HEK293 (cell line): ENCODE measurements around the gene FERMT3.

Source experiments
- CTCF ChIA-PET: fragments of 350-600 bp; formaldehyde crosslinking; extraction: SDS; loops from one replicate; lab custom pipeline; 2021; ENCODE audit warnings: antibody characterized with exemption; lab: Yijun Ruan, JAX
- POLR2A ChIA-PET: fragments of 300-600 bp; formaldehyde crosslinking; extraction: SDS; loops from one replicate; lab custom pipeline; 2020; ENCODE audit warnings: antibody characterized with exemption, inconsistent platforms; lab: Yijun Ruan, JAX
- H3K27ac ChIP-seq: fragments of 200-500 bp; sonication (Bioruptor generic); 2 replicates; pipeline ENCODE4 v1.5.1; 2014; ENCODE audit warnings: low read depth, low read length, control low read depth, inconsistent platforms; ENCODE audit errors: extremely low read depth
- H3K36me3 ChIP-seq, 2 experiments: fragments of 200-500 bp in 1 of 2; sonication (Bioruptor generic) in 1 of 2; 1 replicate in 1 of 2; 2 replicates in 1 of 2; pipeline ENCODE4 v1.5.1; 2014 to 2017; ENCODE audit warnings: inconsistent platforms in 2 of 2, low read length in 2 of 2; ENCODE audit not compliant: control insufficient read depth in 2 of 2, insufficient read depth in 1 of 2
- H3K4me1 ChIP-seq: fragments of 200-500 bp; sonication (Bioruptor generic); 2 replicates; pipeline ENCODE4 v1.5.1; 2014; ENCODE audit warnings: mild to moderate bottlenecking, low read length, inconsistent platforms; ENCODE audit not compliant: control insufficient read depth, insufficient read depth
- H3K4me3 ChIP-seq: 2 replicates; pipeline ENCODE4 v1.5.1; 2011; ENCODE audit warnings: low read depth, mild to moderate bottlenecking, control low read depth, low read length, moderate library complexity
- H3K9me3 ChIP-seq: fragments of 200-500 bp; sonication (Bioruptor generic); 2 replicates; pipeline ENCODE4 v1.5.1; 2014; ENCODE audit warnings: low read depth, low read length, inconsistent platforms; ENCODE audit not compliant: control insufficient read depth, insufficient read depth
- GLIS1 ChIP-seq: fragments of 450-650 bp; formaldehyde crosslinking; IDR thresholded peaks from 2 replicates; pipeline ENCODE4 v1.5.1; 2016; ENCODE audit warnings: missing biosample characterization, missing genetic modification characterization
- GLIS2 ChIP-seq: fragments of 450-650 bp; formaldehyde crosslinking; IDR thresholded peaks from 2 replicates; pipeline ENCODE4 v1.5.1; 2016; ENCODE audit warnings: missing biosample characterization, missing genetic modification characterization
- SP7 ChIP-seq: fragments of 450-650 bp; formaldehyde crosslinking; IDR thresholded peaks from 2 replicates; pipeline ENCODE4 v1.5.1; 2016; ENCODE audit warnings: missing biosample characterization, missing genetic modification characterization
- TRIM28 ChIP-seq: IDR thresholded peaks from 2 replicates; pipeline ENCODE4 v1.6.1; 2011; ENCODE audit warnings: low read length, control low read depth, borderline replicate concordance
- ZIC2 ChIP-seq: fragments of 450-650 bp; formaldehyde crosslinking; IDR thresholded peaks from 2 replicates; pipeline ENCODE4 v1.5.1; 2016; ENCODE audit warnings: missing biosample characterization, missing genetic modification characterization
- ZNF155 ChIP-seq: fragments of 450-650 bp; formaldehyde crosslinking; IDR thresholded peaks from 2 replicates; pipeline ENCODE4 v1.5.1; 2016; ENCODE audit warnings: missing biosample characterization, missing genetic modification characterization
- ZNF341 ChIP-seq: fragments of 450-650 bp; formaldehyde crosslinking; IDR thresholded peaks from 2 replicates; pipeline ENCODE4; 2016; ENCODE audit warnings: low read depth, missing biosample characterization, missing genetic modification characterization
- ZNF391 ChIP-seq: fragments of 450-650 bp; formaldehyde crosslinking; IDR thresholded peaks from 2 replicates; pipeline ENCODE4 v1.5.1; 2016; ENCODE audit warnings: low read depth, missing biosample characterization, missing genetic modification characterization, borderline replicate concordance
- ZNF560 ChIP-seq: fragments of 450-650 bp; formaldehyde crosslinking; IDR thresholded peaks from 2 replicates; pipeline ENCODE4 v1.5.1; 2017; ENCODE audit warnings: missing biosample characterization, missing genetic modification characterization, borderline replicate concordance
- ZNF571 ChIP-seq: fragments of 450-650 bp; formaldehyde crosslinking; IDR thresholded peaks from 2 replicates; pipeline ENCODE4 v1.5.0; 2017; ENCODE audit warnings: missing biosample characterization, missing genetic modification characterization
- ZNF600 ChIP-seq: fragments of 450-650 bp; formaldehyde crosslinking; IDR thresholded peaks from 2 replicates; pipeline ENCODE4 v1.5.1; 2016; ENCODE audit warnings: missing biosample characterization, missing genetic modification characterization
- ZNF629 ChIP-seq: fragments of 450-650 bp; formaldehyde crosslinking; IDR thresholded peaks from 2 replicates; pipeline ENCODE4 v1.5.1; 2017; ENCODE audit warnings: missing biosample characterization, missing genetic modification characterization
- ZNF830 ChIP-seq: fragments of 450-650 bp; IDR thresholded peaks from 2 replicates; pipeline ENCODE4 v1.5.0; 2018; ENCODE audit warnings: missing biosample characterization, missing genetic modification characterization, low read depth, mild to moderate bottlenecking, moderate library complexity
- ZSCAN4 ChIP-seq: fragments of 450-650 bp; formaldehyde crosslinking; IDR thresholded peaks from 2 replicates; pipeline ENCODE4 v1.5.1; 2017; ENCODE audit warnings: missing biosample characterization, missing genetic modification characterization
- TF ChIP-seq, protein P1 (sequence below): fragments of 450-650 bp; formaldehyde crosslinking; IDR thresholded peaks from 2 replicates; pipeline ENCODE4 v1.5.1; 2016; ENCODE audit warnings: missing biosample characterization, missing genetic modification characterization
- TF ChIP-seq, protein P2 (sequence below): fragments of 450-650 bp; formaldehyde crosslinking; conservative IDR thresholded peaks from 2 replicates; pipeline ENCODE4 v1.5.1; 2016; ENCODE audit warnings: low read depth, missing biosample characterization, missing genetic modification characterization
- TF ChIP-seq, protein P3 (sequence below): fragments of 450-650 bp; formaldehyde crosslinking; IDR thresholded peaks from 2 replicates; pipeline ENCODE4 v1.5.1; 2016; ENCODE audit warnings: missing biosample characterization, missing genetic modification characterization
- TF ChIP-seq, protein P4 (sequence below): fragments of 450-650 bp; formaldehyde crosslinking; IDR thresholded peaks from 2 replicates; pipeline ENCODE4 v1.5.1; 2017; ENCODE audit warnings: missing biosample characterization, mild to moderate bottlenecking, missing genetic modification characterization, moderate library complexity
- TF ChIP-seq, protein P5 (sequence below): fragments of 450-650 bp; formaldehyde crosslinking; IDR thresholded peaks from 2 replicates; pipeline ENCODE4 v1.5.1; 2016; ENCODE audit warnings: missing biosample characterization, missing genetic modification characterization
- TF ChIP-seq, protein P6 (sequence below): fragments of 450-650 bp; formaldehyde crosslinking; IDR thresholded peaks from 2 replicates; pipeline ENCODE4 v1.5.1; 2016; ENCODE audit warnings: missing biosample characterization, missing genetic modification characterization

The FERMT3 gene

GRCh38 chr11:64230171-64230984 lies 23.9 kb downstream of the FERMT3 start, which contains the start of gene DNAJC4:
Gene DNAJC4, plus strand, starts transcription at chr11:64230548. Its CDS starts 307 bp downstream, at chr11:64230855.
- Histone ChIP-seq H3K4me1 (peaks cover 1% of the 10 kb centered on the region; the same call in 1 of the 2 replicates), H3K4me3 (peak within 1 kb of the TSS; percentile 71), H3K36me3 (no peaks in the 10 kb centered on the region), H3K9me3 (no peaks in the 10 kb centered on the region), H3K27ac (peak within 1 kb of the TSS; percentile 42; the same call in 1 of the 2 replicates)
- ChIA-PET POLR2A (interaction anchor here (0.8 to 0.9 kb wide), 2 partner anchors 10 to 54 kb away, joined by 3 read pairs; partner anchors contain the start of gene BAD), CTCF (interaction anchor here (0.6 to 1.7 kb wide), 4 partner anchors 13 to 1524 kb away, joined by 4 to 8 read pairs (median 5); no protein-coding TSS in a partner anchor)
- TF ChIP-seq ZNF629 (tag by site-specific recombination) (peak; percentile 67), ZNF341 (tag by site-specific recombination) (peak; percentile 27; the same call in 1 of the 2 replicates), GLIS1 (peak; percentile 71), SP7 (tag by site-specific recombination) (0 out of 2 replicates have a peak, but pooled peaks have one; percentile 20), ZNF391 (tag by site-specific recombination) (no peak), ZNF155 (no peak), ZNF600 (tag by site-specific recombination) (peak; percentile 72; the same call in 1 of the 2 replicates), ZIC2 (tag by site-specific recombination) (0 out of 2 replicates have a peak, but pooled peaks have one; percentile 20), ZSCAN4 (no peak), GLIS2 (peak; percentile 61), ZNF830 (tag by site-specific recombination) (no peak), ZNF571 (tag by site-specific recombination) (no peak), TRIM28 (no peak), ZNF560 (no peak)
- TF ChIP-seq, protein P1, sequence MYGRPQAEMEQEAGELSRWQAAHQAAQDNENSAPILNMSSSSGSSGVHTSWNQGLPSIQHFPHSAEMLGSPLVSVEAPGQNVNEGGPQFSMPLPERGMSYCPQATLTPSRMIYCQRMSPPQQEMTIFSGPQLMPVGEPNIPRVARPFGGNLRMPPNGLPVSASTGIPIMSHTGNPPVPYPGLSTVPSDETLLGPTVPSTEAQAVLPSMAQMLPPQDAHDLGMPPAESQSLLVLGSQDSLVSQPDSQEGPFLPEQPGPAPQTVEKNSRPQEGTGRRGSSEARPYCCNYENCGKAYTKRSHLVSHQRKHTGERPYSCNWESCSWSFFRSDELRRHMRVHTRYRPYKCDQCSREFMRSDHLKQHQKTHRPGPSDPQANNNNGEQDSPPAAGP (tag by site-specific recombination): peak; percentile 37; the same call in 1 of the 2 replicates
- TF ChIP-seq, protein P2, sequence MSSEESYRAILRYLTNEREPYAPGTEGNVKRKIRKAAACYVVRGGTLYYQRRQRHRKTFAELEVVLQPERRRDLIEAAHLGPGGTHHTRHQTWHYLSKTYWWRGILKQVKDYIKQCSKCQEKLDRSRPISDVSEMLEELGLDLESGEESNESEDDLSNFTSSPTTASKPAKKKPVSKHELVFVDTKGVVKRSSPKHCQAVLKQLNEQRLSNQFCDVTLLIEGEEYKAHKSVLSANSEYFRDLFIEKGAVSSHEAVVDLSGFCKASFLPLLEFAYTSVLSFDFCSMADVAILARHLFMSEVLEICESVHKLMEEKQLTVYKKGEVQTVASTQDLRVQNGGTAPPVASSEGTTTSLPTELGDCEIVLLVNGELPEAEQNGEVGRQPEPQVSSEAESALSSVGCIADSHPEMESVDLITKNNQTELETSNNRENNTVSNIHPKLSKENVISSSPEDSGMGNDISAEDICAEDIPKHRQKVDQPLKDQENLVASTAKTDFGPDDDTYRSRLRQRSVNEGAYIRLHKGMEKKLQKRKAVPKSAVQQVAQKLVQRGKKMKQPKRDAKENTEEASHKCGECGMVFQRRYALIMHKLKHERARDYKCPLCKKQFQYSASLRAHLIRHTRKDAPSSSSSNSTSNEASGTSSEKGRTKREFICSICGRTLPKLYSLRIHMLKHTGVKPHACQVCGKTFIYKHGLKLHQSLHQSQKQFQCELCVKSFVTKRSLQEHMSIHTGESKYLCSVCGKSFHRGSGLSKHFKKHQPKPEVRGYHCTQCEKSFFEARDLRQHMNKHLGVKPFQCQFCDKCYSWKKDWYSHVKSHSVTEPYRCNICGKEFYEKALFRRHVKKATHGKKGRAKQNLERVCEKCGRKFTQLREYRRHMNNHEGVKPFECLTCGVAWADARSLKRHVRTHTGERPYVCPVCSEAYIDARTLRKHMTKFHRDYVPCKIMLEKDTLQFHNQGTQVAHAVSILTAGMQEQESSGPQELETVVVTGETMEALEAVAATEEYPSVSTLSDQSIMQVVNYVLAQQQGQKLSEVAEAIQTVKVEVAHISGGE (tag by site-specific recombination): 0 out of 2 replicates have a peak, but pooled peaks have one; percentile 7
- TF ChIP-seq, protein P3, sequence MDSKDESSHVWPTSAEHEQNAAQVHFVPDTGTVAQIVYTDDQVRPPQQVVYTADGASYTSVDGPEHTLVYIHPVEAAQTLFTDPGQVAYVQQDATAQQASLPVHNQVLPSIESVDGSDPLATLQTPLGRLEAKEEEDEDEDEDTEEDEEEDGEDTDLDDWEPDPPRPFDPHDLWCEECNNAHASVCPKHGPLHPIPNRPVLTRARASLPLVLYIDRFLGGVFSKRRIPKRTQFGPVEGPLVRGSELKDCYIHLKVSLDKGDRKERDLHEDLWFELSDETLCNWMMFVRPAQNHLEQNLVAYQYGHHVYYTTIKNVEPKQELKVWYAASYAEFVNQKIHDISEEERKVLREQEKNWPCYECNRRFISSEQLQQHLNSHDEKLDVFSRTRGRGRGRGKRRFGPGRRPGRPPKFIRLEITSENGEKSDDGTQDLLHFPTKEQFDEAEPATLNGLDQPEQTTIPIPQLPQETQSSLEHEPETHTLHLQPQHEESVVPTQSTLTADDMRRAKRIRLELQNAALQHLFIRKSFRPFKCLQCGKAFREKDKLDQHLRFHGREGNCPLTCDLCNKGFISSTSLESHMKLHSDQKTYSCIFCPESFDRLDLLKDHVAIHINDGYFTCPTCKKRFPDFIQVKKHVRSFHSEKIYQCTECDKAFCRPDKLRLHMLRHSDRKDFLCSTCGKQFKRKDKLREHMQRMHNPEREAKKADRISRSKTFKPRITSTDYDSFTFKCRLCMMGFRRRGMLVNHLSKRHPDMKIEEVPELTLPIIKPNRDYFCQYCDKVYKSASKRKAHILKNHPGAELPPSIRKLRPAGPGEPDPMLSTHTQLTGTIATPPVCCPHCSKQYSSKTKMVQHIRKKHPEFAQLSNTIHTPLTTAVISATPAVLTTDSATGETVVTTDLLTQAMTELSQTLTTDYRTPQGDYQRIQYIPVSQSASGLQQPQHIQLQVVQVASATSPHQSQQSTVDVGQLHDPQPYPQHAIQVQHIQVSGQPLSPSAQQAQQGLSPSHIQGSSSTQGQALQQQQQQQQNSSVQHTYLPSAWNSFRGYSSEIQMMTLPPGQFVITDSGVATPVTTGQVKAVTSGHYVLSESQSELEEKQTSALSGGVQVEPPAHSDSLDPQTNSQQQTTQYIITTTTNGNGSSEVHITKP: peak; percentile 59
- TF ChIP-seq, protein P4, sequence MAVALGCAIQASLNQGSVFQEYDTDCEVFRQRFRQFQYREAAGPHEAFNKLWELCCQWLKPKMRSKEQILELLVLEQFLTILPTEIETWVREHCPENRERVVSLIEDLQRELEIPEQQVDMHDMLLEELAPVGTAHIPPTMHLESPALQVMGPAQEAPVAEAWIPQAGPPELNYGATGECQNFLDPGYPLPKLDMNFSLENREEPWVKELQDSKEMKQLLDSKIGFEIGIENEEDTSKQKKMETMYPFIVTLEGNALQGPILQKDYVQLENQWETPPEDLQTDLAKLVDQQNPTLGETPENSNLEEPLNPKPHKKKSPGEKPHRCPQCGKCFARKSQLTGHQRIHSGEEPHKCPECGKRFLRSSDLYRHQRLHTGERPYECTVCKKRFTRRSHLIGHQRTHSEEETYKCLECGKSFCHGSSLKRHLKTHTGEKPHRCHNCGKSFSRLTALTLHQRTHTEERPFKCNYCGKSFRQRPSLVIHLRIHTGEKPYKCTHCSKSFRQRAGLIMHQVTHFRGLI: peak; percentile 81
- TF ChIP-seq, protein P5, sequence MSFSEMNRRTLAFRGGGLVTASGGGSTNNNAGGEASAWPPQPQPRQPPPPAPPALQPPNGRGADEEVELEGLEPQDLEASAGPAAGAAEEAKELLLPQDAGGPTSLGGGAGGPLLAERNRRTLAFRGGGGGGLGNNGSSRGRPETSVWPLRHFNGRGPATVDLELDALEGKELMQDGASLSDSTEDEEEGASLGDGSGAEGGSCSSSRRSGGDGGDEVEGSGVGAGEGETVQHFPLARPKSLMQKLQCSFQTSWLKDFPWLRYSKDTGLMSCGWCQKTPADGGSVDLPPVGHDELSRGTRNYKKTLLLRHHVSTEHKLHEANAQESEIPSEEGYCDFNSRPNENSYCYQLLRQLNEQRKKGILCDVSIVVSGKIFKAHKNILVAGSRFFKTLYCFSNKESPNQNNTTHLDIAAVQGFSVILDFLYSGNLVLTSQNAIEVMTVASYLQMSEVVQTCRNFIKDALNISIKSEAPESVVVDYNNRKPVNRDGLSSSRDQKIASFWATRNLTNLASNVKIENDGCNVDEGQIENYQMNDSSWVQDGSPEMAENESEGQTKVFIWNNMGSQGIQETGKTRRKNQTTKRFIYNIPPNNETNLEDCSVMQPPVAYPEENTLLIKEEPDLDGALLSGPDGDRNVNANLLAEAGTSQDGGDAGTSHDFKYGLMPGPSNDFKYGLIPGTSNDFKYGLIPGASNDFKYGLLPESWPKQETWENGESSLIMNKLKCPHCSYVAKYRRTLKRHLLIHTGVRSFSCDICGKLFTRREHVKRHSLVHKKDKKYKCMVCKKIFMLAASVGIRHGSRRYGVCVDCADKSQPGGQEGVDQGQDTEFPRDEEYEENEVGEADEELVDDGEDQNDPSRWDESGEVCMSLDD: peak; percentile 44; the same call in 1 of the 2 replicates
- TF ChIP-seq, protein P6, sequence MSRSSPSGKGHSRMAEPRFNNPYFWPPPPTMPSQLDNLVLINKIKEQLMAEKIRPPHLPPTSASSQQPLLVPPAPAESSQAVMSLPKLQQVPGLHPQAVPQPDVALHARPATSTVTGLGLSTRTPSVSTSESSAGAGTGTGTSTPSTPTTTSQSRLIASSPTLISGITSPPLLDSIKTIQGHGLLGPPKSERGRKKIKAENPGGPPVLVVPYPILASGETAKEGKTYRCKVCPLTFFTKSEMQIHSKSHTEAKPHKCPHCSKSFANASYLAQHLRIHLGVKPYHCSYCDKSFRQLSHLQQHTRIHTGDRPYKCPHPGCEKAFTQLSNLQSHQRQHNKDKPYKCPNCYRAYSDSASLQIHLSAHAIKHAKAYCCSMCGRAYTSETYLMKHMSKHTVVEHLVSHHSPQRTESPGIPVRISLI (tag by site-specific recombination): 0 out of 2 replicates have a peak, but pooled peaks have one; percentile 45
